ENCODE data around the gene JAK2.
A peak's percentile ranks its signal among the peaks of the same experiment; 100 is the strongest.
"Not testable (repeated sequence)": the region's sequence is repeated elsewhere in the genome, so short reads cannot be mapped to it uniquely, and the experiment has no call there.

JAK2 gene

GRCh38 chr9:4984621-4985385 lies at the start of gene JAK2:
Gene JAK2 (plus strand): TSS chr9:4985272. CDS start chr9:5021988, 36,716 bp downstream.
- peak; percentile 36 for DNase-seq

DNA sequence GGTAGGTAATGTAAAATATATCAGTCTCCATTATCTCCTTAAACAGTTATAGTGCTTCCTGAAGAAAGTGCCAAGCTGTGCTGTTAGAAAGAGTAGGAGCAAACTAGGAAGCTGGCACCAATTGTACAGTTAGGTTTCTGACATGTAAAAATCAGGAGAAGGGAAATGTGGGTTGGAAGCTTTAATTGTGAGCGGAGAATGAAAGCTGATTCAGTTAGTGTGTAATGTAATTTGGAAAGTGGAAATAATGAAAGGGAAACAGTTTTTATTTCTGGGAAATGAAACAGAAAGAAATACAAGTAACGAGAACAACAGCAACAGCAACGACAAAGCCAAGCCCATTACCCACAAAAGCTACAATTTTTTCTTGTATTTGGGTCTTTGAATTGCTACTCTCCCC lies 48.8 kb upstream of the JAK2 start:
- no peak for DNase-seq

GRCh38 chr9:4936823-4937222 lies 48.2 kb upstream of the JAK2 start:
- no peak for DNase-seq

- no peak for DNase-seq
Observed at GRCh38 chr9:4937446-4937845, 47.6 kb upstream of the JAK2 start.

DNA sequence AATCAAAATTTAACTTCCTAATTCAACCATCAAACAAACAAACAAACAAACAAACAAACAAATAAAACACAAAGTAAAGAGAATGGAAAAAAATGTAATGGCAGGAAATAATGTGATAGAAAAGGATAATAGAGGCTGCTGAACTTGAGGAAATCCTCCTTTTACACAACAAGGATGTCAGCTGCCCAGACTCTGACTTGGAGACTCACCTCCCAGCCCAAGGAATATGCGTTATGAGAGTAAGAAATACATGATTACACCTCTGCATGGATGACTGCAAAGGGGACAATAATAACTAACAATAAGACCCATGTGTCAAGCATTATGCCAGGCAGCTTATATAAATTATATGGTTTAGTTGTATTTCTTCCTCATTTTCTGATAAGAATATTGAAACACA lies 46.6 kb upstream of the JAK2 start:
- DNase-seq: no peak

DNA sequence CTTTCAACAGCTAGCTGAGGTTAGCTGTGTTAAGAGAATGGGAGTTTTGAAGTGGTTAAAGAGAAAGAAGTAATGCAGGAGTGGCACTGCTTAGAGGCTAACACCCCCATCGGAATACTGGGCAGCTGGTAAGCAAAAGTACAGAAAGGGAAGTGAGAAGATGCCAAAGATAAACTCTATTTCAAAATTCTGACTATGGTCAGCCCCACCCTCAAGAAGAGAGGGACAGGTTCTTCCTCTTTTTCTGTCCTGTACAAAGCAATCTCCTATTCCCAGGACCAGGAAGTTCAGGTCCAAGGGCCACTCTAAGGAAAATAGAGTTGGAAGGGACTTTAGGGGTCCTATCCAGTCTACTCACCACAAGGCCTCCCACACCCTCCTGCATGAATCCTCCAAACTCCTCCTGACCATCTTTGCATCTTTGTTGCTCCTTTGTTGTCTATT lies 45.9 kb upstream of the JAK2 start:
- DNase-seq: no peak

DNA sequence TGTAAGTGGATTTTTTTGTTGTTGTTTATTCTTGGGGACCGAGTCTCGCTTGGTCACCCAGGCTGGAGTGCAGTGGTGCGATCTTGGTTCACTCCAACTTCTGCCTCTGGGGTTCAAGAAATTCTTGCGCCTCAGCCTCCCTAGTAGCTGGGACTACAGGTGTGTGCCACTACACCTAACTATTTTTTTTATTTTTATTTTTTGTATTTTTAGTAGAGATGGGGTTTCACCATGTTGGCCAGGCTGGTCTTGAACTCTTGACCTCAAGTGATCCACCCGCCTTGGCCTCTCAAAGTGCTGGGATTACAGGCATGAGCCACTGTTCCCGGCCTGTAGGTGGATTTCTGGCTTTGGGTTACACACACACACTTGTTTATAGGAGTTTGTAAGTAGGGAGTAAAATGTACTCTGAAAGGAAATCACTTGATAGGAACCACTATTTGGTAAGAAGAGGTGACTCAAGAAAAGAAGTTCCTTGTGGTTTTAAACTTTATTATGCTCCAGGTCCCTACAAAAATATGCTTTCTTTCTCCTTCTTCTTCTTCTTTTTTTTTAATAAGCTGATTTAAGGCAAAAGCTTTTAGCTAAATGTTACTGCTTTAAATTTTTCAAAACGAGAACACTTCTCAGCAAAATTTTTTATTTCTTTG lies 42.9 kb upstream of the JAK2 start:
- DNase-seq: not testable (repeated sequence)

GRCh38 chr9:4943346-4943745 lies 41.7 kb upstream of the JAK2 start:
- DNase-seq: no peak

DNA sequence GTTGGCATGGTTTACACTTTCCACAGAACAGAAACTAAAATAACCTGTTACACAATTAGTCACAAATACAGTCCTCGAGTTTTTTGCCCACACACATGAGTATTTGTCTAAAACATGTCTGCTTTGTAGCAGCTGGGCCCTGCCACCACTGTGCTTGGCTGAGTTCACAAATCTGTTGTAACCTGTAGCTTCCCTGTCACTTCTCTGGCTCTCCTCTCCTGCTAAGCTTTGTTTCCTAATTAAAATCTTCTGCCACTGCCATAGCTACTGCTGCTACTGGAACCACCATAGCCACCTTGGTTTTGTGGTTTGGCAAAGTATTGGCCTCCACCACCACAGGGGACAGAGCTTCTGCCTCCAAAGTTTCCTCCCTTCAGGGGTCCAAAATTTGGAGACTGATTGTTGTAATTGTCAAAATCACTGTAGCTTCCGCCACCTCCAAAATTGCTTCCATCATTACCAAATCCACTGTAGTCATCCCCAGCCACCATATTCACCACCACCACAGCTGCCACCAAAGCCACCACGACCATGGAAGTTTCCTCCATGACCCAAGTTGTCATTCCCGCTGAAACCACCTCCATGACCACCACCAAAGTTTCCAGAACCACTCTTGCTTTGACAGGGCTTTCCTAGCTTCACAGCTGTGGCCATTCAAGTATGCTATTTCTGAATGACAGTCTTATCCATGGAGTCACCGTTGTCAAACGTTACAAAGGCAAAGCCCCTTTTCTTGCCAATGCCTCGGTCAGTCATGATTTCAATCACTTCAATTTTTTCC lies 40.5 kb upstream of the JAK2 start:
- not testable (repeated sequence) for DNase-seq

DNA sequence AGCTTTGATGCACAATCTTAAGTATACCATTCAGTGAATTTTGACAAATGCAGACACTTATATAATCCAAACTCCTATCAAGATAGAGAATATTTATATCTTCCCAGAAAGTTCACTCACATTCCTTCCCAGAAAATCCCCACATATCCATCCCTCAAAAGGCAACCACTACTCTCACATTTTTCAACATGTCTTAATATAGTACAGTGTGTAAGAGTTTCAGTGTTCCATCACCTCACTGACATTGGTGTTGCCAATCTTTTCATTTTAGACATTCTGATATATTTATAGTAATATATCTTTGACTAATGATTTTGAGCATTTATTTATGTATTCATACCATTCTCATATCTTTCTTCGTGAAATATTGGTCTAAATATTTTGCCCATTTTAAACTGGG lies 38.1 kb upstream of the JAK2 start:
- DNase-seq: no peak

DNA sequence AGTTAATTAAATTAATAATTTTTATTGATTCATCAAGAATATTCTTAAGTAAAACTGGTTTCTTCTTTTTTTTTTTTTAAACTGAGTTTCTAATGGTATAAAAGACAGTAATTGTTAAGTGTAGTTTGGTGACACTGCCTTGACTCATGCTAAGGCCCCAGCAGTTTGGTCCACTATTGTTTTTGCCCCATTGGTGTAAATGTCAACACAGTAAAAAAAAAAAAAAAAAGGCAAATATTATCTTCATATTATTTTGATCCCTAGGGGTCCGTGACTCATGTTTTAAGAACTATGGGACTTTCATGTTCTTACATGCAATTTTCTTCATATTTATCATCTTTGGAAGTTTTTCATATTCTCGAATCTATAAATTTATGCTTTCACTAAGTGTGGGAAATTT lies 29.2 kb upstream of the JAK2 start:
- DNase-seq: no peak

GRCh38 chr9:4959031-4959430 lies 26.0 kb upstream of the JAK2 start:
- no peak for DNase-seq

DNA sequence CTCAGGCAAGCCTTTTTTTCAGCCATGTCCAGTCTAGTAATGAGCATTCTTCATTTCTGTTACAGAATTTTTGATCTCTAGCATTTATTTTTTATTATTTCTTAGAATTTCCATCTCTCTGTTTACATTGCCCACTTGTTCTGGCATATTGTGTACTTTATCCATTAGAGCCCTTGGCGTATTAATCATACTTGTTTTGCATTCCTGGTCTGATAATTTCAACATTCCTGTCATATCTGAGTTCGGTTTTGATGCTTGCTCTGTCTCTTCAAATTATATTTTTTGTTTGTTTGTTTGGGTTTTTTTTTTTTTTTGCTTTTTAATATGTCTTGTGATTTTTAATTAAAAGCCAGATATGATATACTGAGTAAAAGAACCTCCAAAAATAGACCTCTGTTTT lies 23.0 kb upstream of the JAK2 start:
- DNase-seq: no peak

DNA sequence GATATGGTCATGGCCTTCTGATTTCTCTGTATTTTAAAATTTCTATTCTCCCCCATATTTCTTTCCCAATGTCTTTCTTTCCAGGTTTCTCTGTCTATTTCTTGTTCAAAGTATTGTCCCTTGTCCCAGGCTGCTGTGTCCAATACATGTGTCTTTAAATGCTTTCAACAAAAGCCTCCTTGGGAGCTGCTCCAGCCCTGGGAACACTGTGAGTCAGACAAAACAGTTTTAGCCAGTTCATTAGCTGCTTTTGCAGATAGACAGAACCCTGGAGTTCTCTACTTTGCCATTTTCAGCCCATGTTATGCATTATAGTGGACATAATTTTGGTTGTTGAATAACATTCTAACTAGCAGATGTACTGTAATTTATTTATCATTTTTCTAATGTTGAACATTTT lies 20.5 kb upstream of the JAK2 start:
- DNase-seq: no peak

DNA sequence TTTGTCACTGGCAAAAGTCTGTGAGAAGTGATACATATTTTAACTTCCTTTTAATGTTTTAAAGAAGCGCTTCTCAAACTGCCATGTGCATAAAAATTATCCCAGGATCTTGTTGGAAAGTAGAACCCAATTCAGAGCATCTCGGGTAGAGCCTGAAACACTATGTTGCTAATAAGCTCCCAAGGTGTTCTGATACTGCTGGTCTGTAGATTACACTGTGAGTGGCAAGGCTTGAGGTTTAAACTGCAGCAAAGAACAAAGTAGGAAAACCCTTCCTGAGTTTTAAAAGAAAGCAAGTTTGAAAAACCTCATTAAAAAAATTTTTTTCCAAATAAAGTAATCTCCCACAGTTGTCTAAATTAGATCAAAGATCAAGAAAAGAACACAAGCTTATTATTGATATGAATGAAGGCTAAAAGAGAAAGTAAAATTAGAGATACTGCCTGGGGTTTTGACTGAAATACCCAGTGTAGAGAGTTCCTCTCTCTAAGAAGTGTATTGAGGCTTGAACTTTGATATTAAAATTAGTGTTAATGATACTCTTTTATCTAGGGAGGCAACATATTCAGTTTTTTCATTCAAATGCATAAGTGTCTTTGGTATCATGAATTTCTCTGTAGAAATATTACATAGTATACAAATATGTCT lies 19.8 kb upstream of the JAK2 start:
- no peak for DNase-seq

DNA sequence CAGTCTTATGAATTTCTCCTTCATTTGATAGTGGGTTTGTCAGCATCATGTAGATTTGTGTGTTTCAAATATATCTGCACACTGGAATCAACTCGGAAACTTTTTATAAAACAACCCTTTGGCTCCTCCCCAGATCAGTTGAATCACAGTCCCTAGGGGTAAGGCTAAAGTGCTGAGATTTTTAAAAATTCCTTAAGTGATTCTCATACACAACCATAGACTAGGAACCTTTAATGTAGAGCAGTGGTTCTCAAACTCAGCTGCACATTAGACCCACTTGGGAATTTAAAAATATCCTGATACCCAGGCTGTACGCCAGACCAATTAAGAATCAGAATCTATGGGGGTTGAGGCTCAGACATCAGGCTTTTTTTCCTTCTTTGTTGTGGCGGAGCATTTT lies 17.5 kb upstream of the JAK2 start:
- DNase-seq: no peak

DNA sequence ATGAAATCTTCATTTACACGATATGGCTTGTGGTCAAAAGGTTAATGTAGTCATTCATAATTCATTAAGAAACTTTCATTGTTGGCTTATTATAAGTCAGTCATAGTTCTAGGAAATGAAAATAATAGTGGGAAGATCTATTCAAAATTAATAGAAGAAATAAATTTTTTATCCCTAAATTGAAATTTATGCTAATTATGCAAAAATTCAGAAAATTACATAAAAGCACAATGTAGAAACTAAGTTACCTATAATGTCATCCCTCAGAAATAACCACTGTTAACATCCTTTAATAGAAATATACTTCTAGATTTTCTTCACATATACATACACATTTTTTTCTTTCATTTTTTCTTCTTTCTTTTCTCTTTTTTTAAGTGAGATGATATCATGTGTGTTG lies 15.9 kb upstream of the JAK2 start:
- DNase-seq: no peak

- DNase-seq: no peak
Observed at GRCh38 chr9:4970970-4971641, 14.0 kb upstream of the JAK2 start.

- no peak for DNase-seq
Observed at GRCh38 chr9:4973246-4973645, 11.8 kb upstream of the JAK2 start.

DNA sequence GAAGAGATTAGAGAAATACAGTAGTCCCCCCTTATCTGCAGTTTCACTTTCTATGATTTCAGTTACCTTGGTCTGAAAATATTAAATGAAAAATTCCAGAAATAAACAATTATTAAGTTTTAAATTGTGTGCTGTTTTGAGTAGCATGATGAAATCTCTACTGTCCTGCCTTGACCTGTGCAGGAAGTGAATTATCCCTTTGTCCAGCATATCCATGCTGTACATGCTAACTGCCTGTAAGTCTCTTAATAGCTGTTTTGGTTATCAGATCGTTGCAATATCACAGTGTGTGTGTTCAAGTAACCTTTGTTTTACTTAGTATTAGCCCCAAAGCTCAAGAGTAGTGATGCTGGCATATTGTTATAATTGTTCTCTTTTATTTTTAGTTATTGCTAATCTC lies 11.2 kb upstream of the JAK2 start:
- DNase-seq: no peak

GRCh38 chr9:4979239-4979638 lies 5.8 kb upstream of the JAK2 start:
- DNase-seq: no peak

- no peak for DNase-seq
Observed at GRCh38 chr9:4980086-4980727, 4.9 kb upstream of the JAK2 start.
